ENCODE results near the gene NKX2-8.

NKX2-8 gene

DNA sequence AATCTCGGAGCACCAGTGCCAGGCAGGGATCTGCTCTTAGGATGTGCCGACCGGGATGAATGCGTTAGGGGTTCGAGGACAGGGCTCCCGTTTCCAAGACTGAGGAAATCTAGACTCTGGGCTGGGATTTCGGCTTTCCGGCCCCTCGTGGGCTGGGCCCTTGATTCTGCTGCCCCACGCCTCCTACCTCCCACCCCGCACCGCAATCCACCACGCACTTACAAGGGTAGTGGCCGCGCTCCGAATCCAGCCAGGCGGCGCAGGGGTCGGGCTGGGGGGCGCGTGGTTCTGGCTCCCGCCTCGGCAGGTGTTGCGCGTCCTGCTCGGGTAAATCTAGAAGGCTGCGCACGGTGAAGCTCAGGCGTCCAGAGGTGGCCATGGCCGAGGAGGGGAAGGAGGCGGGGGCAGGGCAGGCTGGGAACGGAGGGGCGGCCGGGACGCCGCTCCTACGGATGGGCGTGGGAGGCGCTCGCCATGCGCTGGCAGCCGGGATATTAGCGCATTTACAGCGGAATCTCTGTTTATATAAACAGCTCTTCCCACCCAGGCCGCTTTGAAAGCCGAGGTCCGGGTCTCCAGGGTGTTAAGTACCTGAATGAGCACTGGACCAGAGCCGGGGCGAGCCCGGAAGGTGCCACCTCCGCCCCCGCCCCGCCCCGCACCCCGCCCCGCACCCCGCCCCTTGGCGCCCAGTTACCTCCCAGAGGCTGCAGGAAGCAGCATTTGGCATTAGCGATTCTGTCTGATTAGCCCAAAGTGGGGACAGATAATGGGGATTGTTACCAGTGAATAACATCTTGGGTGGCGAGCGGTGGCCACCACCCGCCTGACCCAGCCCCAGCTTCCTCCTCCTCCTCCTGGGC is at the start of gene NKX2-8:
Gene NKX2-8 (minus strand): TSS at position 604 of the 863 bp plus-strand sequence. CDS start 225 bp downstream, at position 379.
- no peak for DNase-seq (ENCODE audit: low read depth in 2 of 2, low spot score in 1 of 2)

DNA sequence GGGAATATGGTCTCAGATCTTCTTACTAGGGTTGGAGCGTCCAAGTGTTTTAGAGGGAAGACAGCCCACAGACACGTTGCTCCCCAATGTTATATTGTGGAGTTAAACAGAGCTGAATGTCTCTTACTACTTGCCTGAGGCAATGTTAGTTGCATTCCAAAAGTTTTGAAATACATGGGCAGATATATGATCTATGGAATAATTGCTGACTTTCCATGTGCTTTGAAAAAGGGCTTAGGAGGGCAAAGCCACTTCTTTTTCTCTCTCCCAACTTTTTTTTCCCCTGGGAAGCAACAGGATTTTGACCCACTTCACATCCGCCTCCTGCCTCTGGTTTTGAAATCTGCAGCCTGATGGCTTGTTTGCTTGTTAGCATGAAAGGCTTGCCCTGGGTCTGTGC is 45.6 kb upstream of the NKX2-8 start:
- no peak for DNase-seq (ENCODE audit: low read depth in 2 of 2, low spot score in 1 of 2)

DNA sequence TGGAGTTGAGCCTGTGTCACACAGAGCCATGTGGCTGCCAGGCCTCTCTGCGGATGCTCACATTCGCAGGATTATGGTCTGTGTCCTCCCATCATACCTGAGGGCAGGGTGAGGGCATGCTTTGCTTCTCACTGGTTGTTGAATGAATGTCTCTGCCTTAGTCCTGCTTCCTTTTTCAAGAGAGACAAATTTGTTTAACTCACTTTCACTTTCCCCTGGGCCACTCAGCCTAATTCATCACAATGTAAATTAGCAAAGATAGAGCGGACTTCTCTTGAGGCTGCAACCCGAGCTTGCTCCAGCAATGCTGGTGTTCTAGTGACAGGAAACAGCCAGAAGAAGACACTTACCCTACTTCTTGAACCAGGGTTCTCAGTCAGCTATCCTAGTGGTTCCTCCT is 43.7 kb upstream of the NKX2-8 start:
- no peak for DNase-seq (ENCODE audit: low read depth in 2 of 2, low spot score in 1 of 2)

DNA sequence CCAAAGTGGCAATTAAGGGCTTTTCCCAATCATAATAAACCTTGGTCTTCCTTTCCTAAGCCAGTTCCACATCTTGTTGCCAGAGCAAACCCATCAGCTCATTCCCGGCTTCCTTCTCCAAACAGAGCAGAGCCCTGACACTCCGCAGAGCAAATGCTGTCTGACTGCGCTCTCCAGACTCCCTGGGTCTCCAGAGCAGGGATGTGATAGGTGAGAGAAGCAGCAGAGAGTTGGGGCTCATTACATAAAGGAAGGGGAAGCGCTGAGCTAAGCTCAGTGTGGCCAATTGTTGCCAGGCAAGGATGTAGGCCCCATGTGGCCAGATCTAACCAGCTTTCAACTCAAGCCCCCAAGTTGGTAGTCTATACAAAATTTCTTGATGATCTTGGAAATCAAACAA is 43.0 kb upstream of the NKX2-8 start:
- DNase-seq (ENCODE audit: low read depth in 2 of 2, low spot score in 1 of 2): no peak

DNA sequence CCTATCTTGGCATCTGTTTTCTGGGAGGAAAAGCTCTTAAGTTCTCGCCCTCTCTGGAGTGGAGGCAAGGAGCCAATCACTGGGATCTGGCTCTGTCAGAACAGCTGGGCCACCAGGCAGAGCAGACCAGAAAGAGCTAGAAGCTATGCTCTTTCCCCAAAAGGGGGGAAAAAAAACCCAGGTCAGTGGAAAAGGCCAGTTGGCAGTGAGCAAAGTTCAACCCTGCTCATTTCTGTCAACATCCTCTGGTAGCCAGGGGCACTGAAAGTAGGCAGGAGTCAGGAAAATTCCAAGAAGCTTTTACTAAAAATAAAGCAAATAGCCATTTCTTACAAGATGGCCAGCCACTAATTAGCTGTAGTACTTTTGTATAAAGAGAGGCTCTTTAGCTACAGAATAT is 42.6 kb upstream of the NKX2-8 start:
- DNase-seq (ENCODE audit: low read depth in 2 of 2, low spot score in 1 of 2): no peak

DNA sequence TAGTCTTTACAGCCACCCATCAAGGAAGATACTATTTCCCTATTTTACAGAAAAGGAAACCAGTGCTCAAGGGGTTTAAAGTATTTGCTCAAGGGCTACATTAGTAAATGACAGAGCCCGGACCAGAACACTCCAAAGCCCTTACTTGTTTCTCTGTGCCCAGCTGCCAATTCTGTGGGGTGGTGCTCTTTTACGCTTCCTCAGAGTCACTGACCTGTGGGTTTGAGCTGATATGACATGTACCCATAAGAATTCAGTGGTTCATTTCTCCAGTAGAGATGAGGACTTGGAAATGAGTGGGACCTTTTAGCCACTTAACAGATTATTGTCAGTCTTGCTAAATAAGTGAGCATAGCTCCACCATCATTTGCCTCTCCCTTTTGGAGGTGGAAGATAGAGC is 37.4 kb upstream of the NKX2-8 start:
- no peak for DNase-seq (ENCODE audit: low read depth in 2 of 2, low spot score in 1 of 2)

DNA sequence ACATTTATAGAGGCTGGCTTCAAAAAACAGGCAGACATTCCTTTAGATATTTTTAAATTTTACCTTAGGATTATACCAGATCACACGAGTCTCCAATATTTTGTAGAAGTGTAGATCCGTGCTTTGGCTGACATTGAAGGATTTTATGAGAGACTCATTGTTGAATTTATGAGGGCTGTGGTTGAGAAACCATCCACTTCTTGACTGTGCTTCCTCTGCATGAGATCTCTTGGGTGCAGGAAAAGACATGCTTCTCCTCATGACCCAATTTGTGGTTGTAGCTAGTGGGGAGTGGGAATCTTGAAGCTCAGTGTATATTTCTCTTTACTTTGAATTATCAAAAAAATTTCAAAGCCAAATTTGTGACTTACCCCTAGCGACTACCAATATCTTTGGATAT is 36.7 kb upstream of the NKX2-8 start:
- no peak for DNase-seq (ENCODE audit: low read depth in 2 of 2, low spot score in 1 of 2)

DNA sequence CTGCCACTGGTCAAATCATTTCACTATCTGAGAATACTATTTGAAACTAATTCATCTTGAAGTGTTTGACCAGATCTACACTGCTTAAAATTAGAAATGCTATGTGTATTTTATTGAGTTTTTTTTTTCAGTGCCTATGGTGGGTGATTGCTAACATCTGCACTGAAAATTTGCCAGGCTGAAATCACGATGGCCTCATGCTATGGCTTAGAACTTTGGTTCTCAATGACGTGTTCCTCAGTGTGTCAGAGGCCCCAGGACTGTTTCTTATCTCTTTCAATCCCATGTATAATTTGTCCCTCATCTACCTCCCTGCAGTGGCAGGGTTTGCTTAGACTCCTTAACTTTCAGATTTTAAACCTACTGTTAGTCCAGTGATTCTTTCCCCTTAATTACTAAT is 36.2 kb upstream of the NKX2-8 start:
- DNase-seq (ENCODE audit: low read depth in 2 of 2, low spot score in 1 of 2): no peak

DNA sequence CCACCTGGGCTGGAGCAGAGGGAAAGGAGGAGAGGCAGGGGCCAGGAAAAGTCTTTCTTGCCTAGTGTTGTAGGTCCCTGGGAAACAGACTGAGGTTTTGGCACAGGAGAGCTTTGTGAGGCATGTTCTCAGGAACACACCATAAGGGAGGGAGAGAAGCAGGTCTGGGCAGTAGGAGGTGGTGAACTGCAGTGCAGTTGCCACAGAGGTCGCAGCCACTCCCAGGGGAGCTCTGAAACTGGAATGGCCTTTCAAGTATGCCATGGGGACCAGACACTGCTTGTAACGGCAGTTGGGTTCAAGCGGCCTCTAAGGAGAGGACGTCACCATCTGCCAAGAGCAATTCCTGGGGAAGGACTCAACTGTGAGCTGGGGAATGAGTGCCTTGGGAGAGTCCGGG is 35.4 kb upstream of the NKX2-8 start:
- DNase-seq (ENCODE audit: low read depth in 2 of 2, low spot score in 1 of 2): no peak

DNA sequence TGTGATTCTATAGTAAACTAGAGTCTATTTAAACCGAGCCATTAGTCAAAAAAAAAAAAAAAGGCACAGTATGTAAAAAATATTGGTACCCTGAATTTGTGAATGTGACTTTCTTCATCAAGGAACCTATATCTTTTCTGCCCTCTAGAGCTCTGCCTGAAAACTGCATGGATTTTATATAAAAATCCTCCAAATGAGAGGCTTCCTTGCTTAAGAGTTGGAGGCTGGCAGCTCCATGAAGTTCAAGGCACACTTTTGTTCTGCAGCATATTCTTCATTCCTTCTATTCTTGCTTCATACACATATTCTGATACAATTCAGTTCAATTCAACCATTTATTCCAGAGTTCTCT is 23.1 kb upstream of the NKX2-8 start:
- DNase-seq (ENCODE audit: low read depth in 2 of 2, low spot score in 1 of 2): no peak

DNA sequence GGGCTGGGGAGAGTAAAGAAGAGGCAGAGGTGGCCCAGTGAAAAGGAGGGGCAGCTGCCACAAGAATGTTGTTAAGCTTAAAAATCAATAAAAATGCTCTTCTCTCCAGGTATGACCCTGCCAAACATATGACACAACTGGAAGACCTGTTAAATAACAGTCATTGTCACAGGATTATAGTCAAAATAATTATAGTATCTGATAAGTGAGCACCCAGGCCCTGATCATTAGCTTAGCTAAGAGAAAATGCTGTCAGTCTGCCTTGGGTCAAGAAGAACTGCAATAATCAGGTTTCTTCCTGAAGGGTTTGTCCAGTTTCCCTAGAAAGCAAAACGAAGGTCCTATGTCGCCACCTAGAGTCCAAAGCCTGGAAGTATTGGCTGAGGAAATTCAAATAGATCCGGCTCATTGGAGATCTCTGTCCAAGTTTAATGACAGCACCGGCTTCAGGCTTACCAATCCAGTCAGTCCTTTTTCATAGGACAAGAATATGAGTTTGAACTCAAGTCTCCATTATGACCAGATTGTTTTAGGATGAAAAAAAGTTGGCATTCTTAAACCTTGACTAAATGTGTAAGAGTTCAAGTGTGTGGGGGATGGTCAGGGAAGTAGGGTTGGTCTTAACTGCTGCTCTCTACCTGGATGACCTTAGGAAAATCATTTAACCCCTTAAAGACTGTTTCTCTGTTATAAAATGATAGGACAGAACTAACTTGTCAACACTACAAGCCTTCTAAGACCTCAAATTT is 22.5 kb upstream of the NKX2-8 start:
- DNase-seq (ENCODE audit: low read depth in 2 of 2, low spot score in 1 of 2): no peak

DNA sequence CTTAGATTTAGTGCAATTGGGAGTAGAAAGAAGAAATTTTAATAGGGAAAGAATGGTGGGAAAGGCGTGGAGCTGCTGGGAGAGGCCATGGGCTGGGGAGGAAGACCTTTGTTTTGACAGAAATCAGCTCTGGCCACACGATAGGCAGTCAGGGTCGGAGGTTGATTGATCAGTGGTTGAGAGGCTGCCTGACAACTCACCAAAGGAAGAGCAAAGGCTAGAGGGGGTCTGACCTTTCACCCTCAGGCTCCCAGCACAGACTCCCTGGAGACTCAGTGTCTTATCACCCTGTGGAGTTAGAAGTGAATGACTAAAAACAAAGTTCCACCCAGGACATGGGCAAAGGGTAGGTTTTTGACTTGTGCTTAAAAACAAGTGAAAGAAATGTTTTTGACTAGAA is 18.0 kb upstream of the NKX2-8 start:
- no peak for DNase-seq (ENCODE audit: low read depth in 2 of 2, low spot score in 1 of 2)

DNA sequence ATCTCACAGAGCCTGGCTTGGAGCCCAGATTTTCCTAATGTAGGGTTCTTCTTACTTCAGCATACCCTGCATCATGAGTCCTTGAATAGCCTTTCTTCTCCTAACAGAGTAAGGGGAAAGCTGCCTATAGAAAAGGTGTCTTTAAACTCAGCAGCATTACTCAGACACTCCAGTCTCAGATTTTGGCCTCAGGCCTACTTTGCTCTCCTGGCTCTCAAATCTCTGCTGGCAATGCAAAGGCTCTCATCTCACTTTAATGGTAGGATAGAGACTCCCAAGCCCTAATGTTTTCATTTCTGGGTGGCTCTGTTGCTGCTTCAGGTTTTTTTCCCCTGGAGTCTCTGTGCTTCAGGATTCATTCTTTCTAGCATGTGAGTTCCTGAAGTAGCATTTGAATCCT is 9.1 kb upstream of the NKX2-8 start:
- DNase-seq (ENCODE audit: low read depth in 2 of 2, low spot score in 1 of 2): no peak

DNA sequence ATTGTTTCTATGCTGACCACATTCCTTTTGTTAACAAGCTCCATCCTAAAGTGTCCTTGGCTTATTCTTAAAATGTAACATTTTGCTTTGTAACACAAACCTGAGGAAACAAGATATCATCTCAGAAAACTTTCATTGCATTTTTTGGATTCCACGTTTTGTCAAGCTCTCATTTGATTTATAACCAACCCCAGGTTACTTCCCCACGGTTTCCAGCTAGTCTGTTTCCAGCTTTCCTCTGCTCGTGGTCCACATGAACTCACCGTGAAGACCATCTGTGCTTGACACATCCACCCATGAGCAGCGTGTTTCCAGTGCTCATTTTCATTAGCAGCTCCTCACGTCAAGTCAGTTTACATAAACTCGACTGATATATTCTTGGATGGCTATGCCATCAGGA is 6.4 kb upstream of the NKX2-8 start:
- DNase-seq (ENCODE audit: low read depth in 2 of 2, low spot score in 1 of 2): no peak

DNA sequence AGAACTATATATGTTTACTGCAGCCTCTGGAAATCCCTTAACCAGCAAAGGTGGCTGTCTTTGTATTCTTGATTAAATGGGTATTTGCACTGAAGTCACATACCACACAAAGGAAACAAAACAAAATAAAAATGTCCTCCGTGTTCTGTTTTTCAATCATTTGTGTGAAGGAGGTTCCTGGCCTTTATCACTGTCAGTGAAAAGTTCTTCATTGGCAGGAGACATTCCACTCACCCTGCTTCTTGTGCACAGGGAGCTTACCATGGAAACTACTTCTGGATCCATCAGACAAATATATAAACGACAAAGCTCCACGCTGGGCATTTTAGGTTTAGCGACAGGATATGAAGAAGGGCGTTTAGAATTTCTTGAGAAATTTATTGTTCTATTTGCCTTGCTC is 5.7 kb upstream of the NKX2-8 start:
- DNase-seq (ENCODE audit: low read depth in 2 of 2, low spot score in 1 of 2): no peak

DNA sequence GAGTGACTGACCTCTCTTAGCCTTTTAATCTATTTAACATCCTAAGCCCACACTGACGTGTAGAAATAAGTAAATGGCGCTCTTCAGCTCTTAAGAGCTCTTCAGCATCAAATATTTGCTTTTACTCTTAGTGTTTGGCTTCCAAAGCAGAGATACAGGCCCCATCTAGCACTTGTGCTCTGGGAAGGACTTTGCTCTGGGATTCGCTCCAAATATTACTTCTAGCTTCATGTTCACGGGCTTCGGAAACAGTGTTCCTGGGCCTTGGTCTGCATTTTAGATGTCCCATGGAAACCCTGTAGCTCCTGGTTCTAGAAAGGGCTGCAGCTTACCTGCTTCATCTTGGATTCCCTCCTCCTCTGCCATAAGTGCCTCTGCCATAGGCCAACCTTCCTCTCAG is 2.7 kb upstream of the NKX2-8 start:
- DNase-seq (ENCODE audit: low read depth in 2 of 2, low spot score in 1 of 2): no peak

DNA sequence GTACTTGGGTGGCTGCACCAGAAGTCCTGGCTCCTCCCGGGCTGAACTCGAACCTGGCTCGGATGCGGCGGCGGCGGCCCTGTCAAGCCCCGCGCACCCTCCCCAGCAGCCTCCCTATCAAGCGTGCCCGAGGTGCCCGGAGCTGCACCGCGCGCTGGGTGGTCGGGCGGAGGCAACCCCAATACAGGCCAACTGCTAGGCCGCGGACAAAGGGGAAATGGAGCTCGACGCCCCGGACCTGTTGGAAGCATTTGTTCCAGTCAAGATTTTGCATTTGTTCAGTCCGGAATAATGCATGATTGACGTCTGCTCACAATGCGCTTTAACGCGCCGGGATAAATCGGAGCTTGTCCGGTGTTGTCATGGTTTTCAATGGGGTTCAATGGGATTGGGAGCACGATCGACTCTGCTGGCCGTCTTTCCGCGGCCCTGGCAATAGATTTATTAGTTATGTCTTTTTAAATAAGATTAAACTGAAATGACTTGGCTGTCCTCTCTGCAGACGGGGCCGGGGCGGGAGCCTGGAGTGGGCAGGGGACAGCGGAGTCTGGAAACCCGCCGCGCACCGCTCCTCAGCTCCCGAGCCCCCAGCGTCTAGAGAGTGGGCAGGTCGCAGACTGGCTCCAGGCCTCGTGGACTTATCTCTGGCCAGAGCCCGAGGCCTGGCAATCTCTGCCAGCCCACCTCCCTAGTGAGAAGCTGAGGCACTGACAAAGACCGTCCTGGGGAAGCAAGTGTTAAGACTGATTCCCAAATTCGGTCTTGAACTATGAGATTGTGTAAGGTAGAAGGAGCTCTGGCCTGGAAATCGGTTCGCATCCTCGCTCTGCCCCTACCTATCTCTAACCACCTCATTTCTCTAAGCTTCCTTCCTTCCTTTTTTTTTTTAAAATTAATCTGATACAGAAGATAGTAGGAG is 1.7 kb upstream of the NKX2-8 start:
- no peak for DNase-seq (ENCODE audit: low read depth in 2 of 2, low spot score in 1 of 2)

DNA sequence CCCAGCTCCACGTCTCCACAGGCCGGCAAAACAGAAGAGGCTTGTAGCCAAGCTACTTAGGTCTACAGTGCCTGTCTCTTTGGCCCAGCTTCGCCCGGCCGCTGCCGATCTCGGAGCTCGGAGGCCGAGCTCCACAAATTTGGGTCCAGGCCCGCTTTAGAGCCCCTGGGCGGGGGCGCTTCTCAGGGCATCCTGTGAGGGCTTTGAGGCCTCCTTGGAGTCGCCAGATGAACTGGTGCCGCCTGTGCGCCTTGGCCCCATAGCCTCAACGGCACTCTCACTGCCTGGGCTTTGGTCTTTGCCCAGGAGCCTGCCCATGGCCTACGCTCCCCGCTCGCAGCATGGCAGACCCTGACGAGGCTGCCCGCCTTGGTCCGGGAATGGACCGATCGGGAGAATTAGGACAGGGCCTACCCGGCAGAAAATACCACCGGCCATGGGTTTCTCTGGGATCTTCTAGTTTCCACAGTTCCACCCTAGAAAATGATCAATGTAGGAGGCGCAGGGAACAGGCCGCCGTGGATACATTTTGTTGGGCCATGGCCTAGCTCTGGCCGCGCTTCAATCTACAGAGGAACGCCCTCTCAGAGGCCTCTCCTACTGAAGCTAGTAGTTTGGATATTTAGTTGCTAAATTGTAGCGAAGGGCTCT is 953 bp upstream of the NKX2-8 start:
- DNase-seq (ENCODE audit: low read depth in 2 of 2, low spot score in 1 of 2): no peak

DNA sequence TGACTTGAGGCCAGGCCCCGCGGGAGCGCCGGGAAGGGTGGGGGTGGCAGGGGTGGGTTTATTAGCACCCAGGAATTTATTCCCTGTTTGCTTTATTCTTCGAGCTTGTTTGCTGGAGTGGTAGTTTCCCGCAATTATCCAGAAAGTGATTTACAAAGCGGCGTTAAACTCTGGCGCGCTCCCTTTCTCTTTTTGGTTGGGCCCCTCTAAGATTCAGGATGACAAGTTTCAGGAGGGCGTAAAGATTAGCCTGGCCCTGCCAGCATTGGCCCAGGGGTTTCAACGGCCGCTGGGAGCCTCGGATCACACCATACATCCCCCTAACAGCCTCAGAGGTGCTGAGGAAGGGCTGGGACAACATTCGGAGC is 444 bp upstream of the NKX2-8 start:
- DNase-seq (ENCODE audit: low read depth in 2 of 2, low spot score in 1 of 2): no peak

DNA sequence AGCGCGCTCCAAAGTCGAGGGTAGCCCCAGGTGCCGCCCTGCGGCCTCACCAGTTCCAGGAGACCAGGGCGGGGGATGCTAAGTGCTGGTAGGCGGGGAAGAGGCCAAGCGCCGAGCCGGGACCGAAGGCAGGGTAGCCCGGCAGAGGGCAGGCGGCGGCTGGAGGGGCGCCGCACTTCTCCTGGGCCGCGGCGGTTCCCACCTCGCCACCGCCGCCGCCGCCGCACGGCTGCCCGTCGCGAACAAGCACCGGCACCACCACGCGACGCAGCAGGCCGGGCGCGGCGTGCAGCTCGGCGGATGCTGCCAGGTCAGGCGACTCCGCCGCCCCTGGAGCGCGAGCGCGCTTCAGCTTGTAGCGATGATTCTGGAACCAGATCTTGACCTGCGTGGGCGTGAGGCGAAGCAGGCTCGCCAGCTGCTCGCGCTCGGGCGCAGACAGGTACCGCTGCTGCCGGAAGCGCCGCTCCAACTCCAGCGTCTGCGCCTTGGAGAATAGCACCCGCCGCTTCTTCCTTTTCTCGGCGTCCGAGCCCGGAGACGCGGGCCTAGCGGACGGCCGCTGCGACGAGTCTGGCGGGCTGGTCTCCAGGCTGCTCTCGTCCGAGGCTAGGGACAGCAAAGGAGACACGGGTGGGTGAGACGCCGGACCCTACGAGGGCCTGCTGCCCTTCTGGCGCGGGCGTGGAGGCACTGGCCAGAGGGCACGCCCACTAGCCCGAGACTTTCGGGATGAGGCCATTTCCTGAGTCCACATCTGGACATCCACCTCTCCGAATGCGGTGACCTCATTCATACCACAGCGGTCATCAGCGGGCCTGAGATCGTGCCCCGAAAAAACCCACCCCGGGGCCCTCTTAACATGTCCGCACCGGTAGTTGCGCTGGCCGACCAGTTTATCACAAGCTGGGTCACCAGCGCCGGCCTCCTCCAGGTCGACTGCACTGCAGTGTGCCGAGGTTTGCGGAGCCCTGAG is 1.3 kb downstream of the NKX2-8 start:
- no peak for DNase-seq (ENCODE audit: low read depth in 2 of 2, low spot score in 1 of 2)

Measured in stimulated activated CD8-positive, alpha-beta memory T cell treated with anti-CD3 and anti-CD28 coated beads, Interleukin-4, amount 100 ng/mL, for 4 hours (primary cell).